Kidney epithelial cell (primary cell): ENCODE measurements around the gene LAMP5. TPM values are rescaled to one million over a fixed set of nuclear protein-coding genes. Genes with fewer than 3 reads are reported as not detected.

Experiments used
- DNase-seq: peaks from one replicate; pipeline ENCODE4 v3.0.0-alpha.2; 2010; ENCODE audit warnings: low read depth
- H3K27me3 ChIP-seq: 2 replicates; pipeline ENCODE4 v1.6.0; 2011; ENCODE audit warnings: low read length; ENCODE audit not compliant: control insufficient read depth, insufficient read depth
- H3K36me3 ChIP-seq: 2 replicates; pipeline ENCODE4 v1.5.1; 2011; ENCODE audit warnings: low read length; ENCODE audit not compliant: control insufficient read depth, insufficient read depth
- H3K4me3 ChIP-seq: 2 replicates; pipeline ENCODE4 v1.5.1; 2011; ENCODE audit warnings: low read depth, mild to moderate bottlenecking, control low read depth, low read length
- total RNA-seq: library from RNA; depleted of rRNA; stranded (reverse); fragments of >200 nt; gene quantifications from 2 replicates; pipeline ENCODE4 v1.2.3, GENCODE V29; 2015
- TF ChIP-seq, protein P1 (sequence below): IDR thresholded peaks from 2 replicates; pipeline ENCODE4 v1.5.1; 2011; ENCODE audit warnings: mild to moderate bottlenecking, moderate library complexity, low read length, control low read depth, inconsistent platforms; ENCODE audit not compliant: insufficient read depth, poor library complexity, severe bottlenecking

The LAMP5 gene
- total RNA-seq, 1 donor from 2014 or later: 1.9 TPM

DNA sequence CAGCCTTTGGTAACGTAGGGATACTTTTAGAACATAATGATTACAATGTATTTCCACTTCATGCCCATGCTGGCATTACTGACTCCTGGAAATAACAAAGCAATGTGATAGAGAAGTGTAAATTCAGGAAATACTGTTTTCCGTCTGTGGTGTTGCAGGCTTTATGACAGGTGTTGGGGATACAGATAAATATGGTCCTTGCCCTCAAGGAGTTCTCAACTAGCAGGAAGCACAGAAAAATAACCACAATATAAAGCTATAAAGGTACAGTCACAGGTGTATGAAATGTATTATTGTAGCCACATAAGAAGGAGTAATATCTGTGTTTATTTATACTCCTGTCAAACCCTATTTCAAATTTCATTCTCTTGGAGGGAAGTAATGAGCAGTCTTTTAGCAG lies 12.9 kb upstream of the LAMP5 start:
- Histone ChIP-seq H3K27me3 (peaks cover 9% of the 10 kb centered on the region), H3K36me3 (no peaks in the 10 kb centered on the region), H3K4me3 (no peak overlapping the region)
- no peak for DNase-seq
- TF ChIP-seq, protein P1, sequence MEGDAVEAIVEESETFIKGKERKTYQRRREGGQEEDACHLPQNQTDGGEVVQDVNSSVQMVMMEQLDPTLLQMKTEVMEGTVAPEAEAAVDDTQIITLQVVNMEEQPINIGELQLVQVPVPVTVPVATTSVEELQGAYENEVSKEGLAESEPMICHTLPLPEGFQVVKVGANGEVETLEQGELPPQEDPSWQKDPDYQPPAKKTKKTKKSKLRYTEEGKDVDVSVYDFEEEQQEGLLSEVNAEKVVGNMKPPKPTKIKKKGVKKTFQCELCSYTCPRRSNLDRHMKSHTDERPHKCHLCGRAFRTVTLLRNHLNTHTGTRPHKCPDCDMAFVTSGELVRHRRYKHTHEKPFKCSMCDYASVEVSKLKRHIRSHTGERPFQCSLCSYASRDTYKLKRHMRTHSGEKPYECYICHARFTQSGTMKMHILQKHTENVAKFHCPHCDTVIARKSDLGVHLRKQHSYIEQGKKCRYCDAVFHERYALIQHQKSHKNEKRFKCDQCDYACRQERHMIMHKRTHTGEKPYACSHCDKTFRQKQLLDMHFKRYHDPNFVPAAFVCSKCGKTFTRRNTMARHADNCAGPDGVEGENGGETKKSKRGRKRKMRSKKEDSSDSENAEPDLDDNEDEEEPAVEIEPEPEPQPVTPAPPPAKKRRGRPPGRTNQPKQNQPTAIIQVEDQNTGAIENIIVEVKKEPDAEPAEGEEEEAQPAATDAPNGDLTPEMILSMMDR: no peak

DNA sequence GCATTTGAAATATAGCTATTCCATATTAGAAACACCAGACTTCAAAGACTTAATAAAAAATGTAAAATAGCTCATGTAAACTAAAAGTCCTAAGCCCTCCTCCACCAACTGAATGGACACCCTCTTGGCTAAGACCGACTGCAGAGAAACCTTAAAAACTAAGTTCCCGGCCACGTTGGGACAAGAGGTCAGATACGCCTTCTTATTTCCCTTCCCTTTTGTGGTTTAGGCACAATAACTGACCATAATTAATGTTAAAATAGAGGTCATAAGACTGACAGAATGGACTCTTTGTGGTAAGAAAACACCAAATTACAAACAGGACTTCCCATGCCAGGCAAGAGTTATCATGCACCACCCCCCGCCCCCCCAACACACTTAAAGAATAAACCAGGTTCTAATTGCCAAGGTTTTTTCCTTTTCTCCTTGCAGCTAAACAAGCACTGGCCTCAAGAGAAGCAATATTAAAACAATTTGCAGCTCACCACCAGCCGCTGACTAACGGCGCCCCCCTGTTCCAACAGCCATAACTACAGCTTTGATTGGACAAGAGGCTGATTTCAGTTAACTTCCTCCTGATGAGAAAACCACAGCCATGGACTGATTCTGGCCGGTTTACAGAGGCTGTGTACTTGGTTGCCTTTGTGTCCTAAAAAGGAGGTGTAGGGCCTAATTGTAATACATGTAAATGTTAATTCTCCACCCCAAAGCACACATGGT lies 10.7 kb upstream of the LAMP5 start:
- peaks cover 31% of the 10 kb centered on the region for H3K27me3 ChIP-seq
- TF ChIP-seq, protein P1: peak; percentile 19
- no peak for DNase-seq

DNA sequence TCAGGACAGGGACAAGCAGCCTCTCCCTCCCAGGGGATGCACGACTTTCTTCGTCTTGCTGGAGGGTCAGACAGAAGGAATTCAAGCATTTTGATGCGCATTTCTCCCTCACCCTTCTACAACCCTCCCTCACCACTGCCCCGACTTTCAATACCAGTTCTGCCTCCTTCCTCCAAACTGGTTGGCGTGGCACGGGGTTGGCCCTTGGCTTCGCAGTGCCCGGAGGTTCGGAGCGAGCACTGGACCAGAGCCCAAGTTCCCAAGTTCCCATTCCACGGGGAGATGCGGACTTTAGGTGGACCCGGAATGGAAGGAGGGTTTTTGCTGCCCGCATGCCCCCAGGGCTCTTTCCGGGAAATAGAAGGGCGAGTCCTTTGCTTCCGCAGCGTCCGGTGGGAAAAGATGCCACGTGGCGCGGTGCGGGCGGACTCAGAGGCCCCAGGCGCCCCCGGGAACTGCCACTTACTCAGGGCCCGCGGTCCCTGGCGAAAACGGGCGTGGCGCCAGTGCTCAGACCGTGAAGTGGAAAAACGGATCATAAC lies 8.0 kb upstream of the LAMP5 start:
- peaks cover 49% of the 10 kb centered on the region for H3K27me3 ChIP-seq
- TF ChIP-seq, protein P1: no peak
- DNase-seq: no peak
- H3K36me3 ChIP-seq: no peaks in the 10 kb centered on the region
- H3K4me3 ChIP-seq: no peak overlapping the region

More for the DNA sequence above, 10.7 kb upstream of the LAMP5 start:
- Histone ChIP-seq H3K36me3 (no peaks in the 10 kb centered on the region), H3K4me3 (no peak overlapping the region)

DNA sequence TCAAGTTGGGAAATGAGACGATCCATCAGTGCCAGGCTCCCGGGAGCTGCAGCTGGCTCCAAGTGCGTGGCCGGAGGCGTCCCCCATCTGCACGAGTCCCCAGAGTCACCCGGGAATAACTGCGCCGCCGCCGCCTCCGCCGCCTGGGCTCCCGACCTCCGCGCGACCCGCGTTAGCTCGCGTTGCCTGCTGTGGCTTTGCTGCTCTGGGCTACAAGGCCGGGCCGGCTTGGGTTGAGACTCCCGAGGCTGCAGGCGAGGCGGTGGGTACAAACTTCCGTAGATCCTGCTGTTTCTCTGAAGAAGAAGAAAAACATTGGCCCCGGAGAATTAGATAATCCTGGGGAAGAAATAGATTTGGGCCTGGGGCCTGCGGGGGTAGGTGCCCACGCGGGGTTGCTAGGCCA lies 7.4 kb upstream of the LAMP5 start:
- Histone ChIP-seq H3K4me3 (peak overlapping the region; percentile 11), H3K36me3 (no peaks in the 10 kb centered on the region), H3K27me3 (peaks cover 51% of the 10 kb centered on the region)
- TF ChIP-seq, protein P1: no peak
- no peak for DNase-seq

DNA sequence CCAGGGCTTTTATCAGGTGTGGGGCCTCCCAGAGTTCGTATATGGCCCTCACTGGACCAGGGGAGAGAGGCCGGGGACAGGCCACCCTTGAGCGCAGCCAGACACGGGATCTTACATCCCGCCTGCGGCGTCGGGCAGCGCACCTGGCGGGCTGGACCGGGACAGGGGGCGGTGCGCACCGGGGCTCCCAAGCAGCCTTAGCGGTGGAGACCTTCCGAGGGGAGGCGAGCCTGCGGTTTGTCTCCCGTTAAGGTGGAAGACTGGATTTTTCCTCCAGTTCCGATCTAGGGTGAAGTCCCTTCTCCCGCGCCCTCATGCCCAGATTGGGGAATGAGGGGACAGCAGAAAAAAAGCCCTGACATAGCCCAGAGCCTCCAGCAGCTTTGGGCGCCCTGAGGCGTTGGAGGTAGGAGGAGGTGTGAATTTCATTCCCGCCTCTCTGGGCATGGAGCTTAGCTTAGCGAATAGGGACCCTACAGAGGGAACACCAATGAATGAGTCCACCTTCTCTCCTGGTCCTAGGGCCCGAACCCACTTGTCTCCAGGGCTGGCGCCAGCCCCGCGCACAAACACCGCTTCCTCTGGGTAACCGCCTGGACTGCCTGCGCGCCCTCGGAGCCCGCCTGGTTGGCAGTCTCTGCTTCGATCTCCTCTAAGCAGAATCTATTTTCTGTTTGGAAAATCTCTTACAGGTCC lies 6.7 kb upstream of the LAMP5 start:
- no peak overlapping the region for H3K4me3 ChIP-seq
- TF ChIP-seq, protein P1: no peak
- no peak for DNase-seq
- peaks cover 51% of the 10 kb centered on the region for H3K27me3 ChIP-seq
- H3K36me3 ChIP-seq: no peaks in the 10 kb centered on the region
